H1 (cell line): ENCODE measurements around the gene ZDHHC1. TPM values are rescaled to one million over a fixed set of nuclear protein-coding genes. Genes with fewer than 3 reads are reported as not detected.

Experiments
- CTCF ChIA-PET: fragments of 300-600 bp; sonication (Branson Sonifier 250); formaldehyde crosslinking; loops from one replicate; lab custom pipeline; 2021; ENCODE audit not compliant: partially characterized antibody; lab: Charles Lee
- POLR2A ChIA-PET: fragments of 300-600 bp; sonication (Branson Sonifier 250); formaldehyde crosslinking; loops from one replicate; lab custom pipeline; 2021; ENCODE audit warnings: inconsistent platforms; ENCODE audit not compliant: partially characterized antibody; lab: Charles Lee
- DNase-seq, 2 experiments: peaks; one replicate each; pipeline versions ENCODE4 v3.0.0 to v3.0.0-alpha.2; 2010 to 2022; ENCODE audit warnings: low spot score in 2 of 2, low read depth in 1 of 2, mixed read lengths in 1 of 2
- FAIRE-seq: peaks from 2 replicates; lab custom pipeline; 2011; peaks lifted over from hg19 to GRCh38; lab: Jason Lieb, UNC
- H2AFZ ChIP-seq: 2 replicates; pipeline ENCODE4 v1.8.1; 2012; ENCODE audit warnings: low read length, inconsistent platforms
- H2AK5ac ChIP-seq: 2 replicates; pipeline ENCODE4 v1.6.1; 2013; ENCODE audit warnings: low read depth, low read length
- H2BK120ac ChIP-seq: replicated peaks from 2 replicates; pipeline ENCODE3; 2013; ENCODE audit warnings: low read depth, low read length, inconsistent platforms
- H2BK12ac ChIP-seq: 2 replicates; pipeline ENCODE4 v1.6.1; 2013; ENCODE audit warnings: low read depth, low read length
- H2BK15ac ChIP-seq: 2 replicates; pipeline ENCODE4 v1.6.1; 2013; ENCODE audit warnings: low read length
- H2BK20ac ChIP-seq: 2 replicates; pipeline ENCODE4 v1.6.1; 2013; ENCODE audit warnings: low read length
- H2BK5ac ChIP-seq: 2 replicates; pipeline ENCODE4 v1.6.1; 2013; ENCODE audit warnings: low read depth, low read length
- H3K14ac ChIP-seq: 2 replicates; pipeline ENCODE4 v1.6.1; 2013; ENCODE audit warnings: inconsistent platforms; ENCODE audit not compliant: insufficient read length
- H3K18ac ChIP-seq: 2 replicates; pipeline ENCODE4 v1.6.1; 2013; ENCODE audit warnings: low read length; ENCODE audit errors: extremely low read depth
- H3K23ac ChIP-seq: 2 replicates; pipeline ENCODE4 v1.6.1; 2013; ENCODE audit warnings: inconsistent platforms; ENCODE audit not compliant: insufficient read length
- H3K23me2 ChIP-seq: 2 replicates; pipeline ENCODE4 v1.6.1; 2013; ENCODE audit warnings: low read depth, low read length
- H3K27ac ChIP-seq: 2 replicates; pipeline ENCODE4 v1.6.1; 2011; ENCODE audit warnings: low read depth, low read length, inconsistent platforms
- H3K27me3 ChIP-seq, 4 experiments: replicated peaks in 1 of 4; 1 replicate in 1 of 4; 2 replicates in 3 of 4; pipeline versions ENCODE4 v1.6.1 to v1.8.1; 2011 to 2013; ENCODE audit warnings: low read length in 3 of 4, mild to moderate bottlenecking in 3 of 4, inconsistent platforms in 2 of 4, mixed read lengths in 2 of 4, moderate library complexity in 1 of 4; ENCODE audit not compliant: control insufficient read depth in 3 of 4, insufficient read depth in 3 of 4; ENCODE audit errors: extremely low read depth in 1 of 4
- H3K36me3 ChIP-seq, 4 experiments: 2 replicates each; pipeline versions ENCODE4 v1.6.1 to v1.8.1; 2011 to 2013; ENCODE audit warnings: mild to moderate bottlenecking in 4 of 4, low read length in 3 of 4, moderate library complexity in 2 of 4, control low read depth in 1 of 4, inconsistent platforms in 1 of 4; ENCODE audit not compliant: insufficient read depth in 4 of 4, control insufficient read depth in 2 of 4
- H3K4ac ChIP-seq: replicated peaks from 2 replicates; pipeline ENCODE3; 2013; ENCODE audit warnings: low read length, low read depth, mixed read lengths, inconsistent platforms; ENCODE audit not compliant: insufficient read length
- H3K4me1 ChIP-seq, 4 experiments: replicated peaks in 1 of 4; 1 replicate in 1 of 4; 2 replicates in 3 of 4; pipeline versions ENCODE4 v1.6.1 to v1.8.1; 2011 to 2013; ENCODE audit warnings: low read length in 3 of 4, inconsistent platforms in 2 of 4, mixed read lengths in 1 of 4; ENCODE audit not compliant: insufficient read depth in 4 of 4, control insufficient read depth in 3 of 4
- H3K4me2 ChIP-seq, 2 experiments: 2 replicates each; pipeline versions ENCODE4 v1.6.1 to v1.8.1; 2011 to 2013; ENCODE audit warnings: low read depth in 2 of 2, low read length in 2 of 2, control low read depth in 1 of 2, inconsistent platforms in 1 of 2, mild to moderate bottlenecking in 1 of 2; ENCODE audit not compliant: insufficient read depth in 1 of 2
- H3K4me3 ChIP-seq, 4 experiments: fragments of 200-600, 300-600 bp in 1 of 4; sonication (generic), shearing (Covaris generic), sonication (Bioruptor Twin) in 1 of 4; 2 replicates each; pipeline versions ENCODE4 v1.5.1 to v1.8.1; 2011 to 2016; ENCODE audit warnings: low read length in 4 of 4, low read depth in 3 of 4, control low read depth in 2 of 4, inconsistent platforms in 2 of 4, mild to moderate bottlenecking in 2 of 4, mixed read lengths in 1 of 4, moderate library complexity in 1 of 4; ENCODE audit not compliant: insufficient read depth in 2 of 4; ENCODE audit errors: extremely low read depth in 1 of 4
- H3K56ac ChIP-seq: replicated peaks from 2 replicates; pipeline ENCODE3; 2013; ENCODE audit warnings: low read depth, mild to moderate bottlenecking, mixed read lengths, low read length, inconsistent platforms; ENCODE audit not compliant: insufficient read length
- H3K79me1 ChIP-seq: 2 replicates; pipeline ENCODE4 v1.6.1; 2013; ENCODE audit warnings: low read depth, low read length, control low read depth
- H3K79me2 ChIP-seq, 2 experiments: 2 replicates each; pipeline versions ENCODE4 v1.6.1 to v1.8.1; 2012 to 2013; ENCODE audit warnings: low read length in 2 of 2, mild to moderate bottlenecking in 2 of 2, inconsistent platforms in 1 of 2; ENCODE audit not compliant: insufficient read depth in 2 of 2, control insufficient read depth in 1 of 2
- H3K9ac ChIP-seq, 4 experiments: replicated peaks in 1 of 4; 1 replicate in 1 of 4; 2 replicates in 3 of 4; pipeline versions ENCODE4 v1.6.1 to v1.8.1; 2011 to 2013; ENCODE audit warnings: low read depth in 3 of 4, low read length in 3 of 4, control low read depth in 2 of 4, mild to moderate bottlenecking in 2 of 4, moderate library complexity in 2 of 4, inconsistent platforms in 1 of 4; ENCODE audit errors: extremely low read depth in 1 of 4
- H3K9me3 ChIP-seq, 2 experiments: 2 replicates each; pipeline versions ENCODE4 v1.6.1 to v1.8.1; 2012 to 2013; ENCODE audit warnings: mild to moderate bottlenecking in 2 of 2, moderate library complexity in 2 of 2, control low read depth in 1 of 2, inconsistent platforms in 1 of 2, low read depth in 1 of 2, low read length in 1 of 2, mixed read lengths in 1 of 2; ENCODE audit not compliant: insufficient read depth in 2 of 2
- H4K20me1 ChIP-seq, 2 experiments: replicated peaks in 1 of 2; 2 replicates each; pipeline versions ENCODE3 to v1.8.1; 2011 to 2013; ENCODE audit warnings: inconsistent platforms in 2 of 2, low read length in 2 of 2, mild to moderate bottlenecking in 1 of 2; ENCODE audit not compliant: insufficient read depth in 2 of 2, control insufficient read depth in 1 of 2
- H4K5ac ChIP-seq: 2 replicates; pipeline ENCODE4 v1.6.1; 2013; ENCODE audit warnings: low read length, low read depth, mixed read lengths, inconsistent platforms; ENCODE audit not compliant: insufficient read length
- H4K8ac ChIP-seq: 2 replicates; pipeline ENCODE4 v1.8.0; 2013; ENCODE audit warnings: mild to moderate bottlenecking, moderate library complexity, low read length, inconsistent platforms; ENCODE audit not compliant: insufficient read depth; ENCODE audit errors: extremely low read depth
- H4K91ac ChIP-seq: replicated peaks from 2 replicates; pipeline ENCODE3; 2013; ENCODE audit warnings: low read length, mixed read lengths, inconsistent platforms; ENCODE audit not compliant: insufficient read length
- BACH1 ChIP-seq: IDR thresholded peaks from 2 replicates; pipeline ENCODE4 v1.6.1; 2012; ENCODE audit warnings: low read length, improper control_type of control experiment
- EP300 ChIP-seq, 2 experiments: IDR thresholded peaks; 1 replicate in 1 of 2; 2 replicates in 1 of 2; pipeline ENCODE4 v1.6.1; 2011 to 2012; ENCODE audit warnings: low read depth in 2 of 2, low read length in 2 of 2, mild to moderate bottlenecking in 2 of 2, borderline replicate concordance in 1 of 2, inconsistent platforms in 1 of 2, moderate library complexity in 1 of 2
- FOSL1 ChIP-seq: IDR thresholded peaks from 2 replicates; pipeline ENCODE4 v1.6.1; 2011; ENCODE audit warnings: mild to moderate bottlenecking, low read depth, low read length, moderate library complexity; ENCODE audit not compliant: insufficient read depth
- GTF2F1 ChIP-seq: IDR thresholded peaks from 2 replicates; pipeline ENCODE4 v1.6.1; 2012; ENCODE audit warnings: low read depth, low read length, improper control_type of control experiment, borderline replicate concordance
- KDM4A ChIP-seq: IDR thresholded peaks from one replicate; pipeline ENCODE4 v1.7.1; 2012; ENCODE audit warnings: low read depth, mild to moderate bottlenecking, moderate library complexity, low read length, inconsistent platforms; ENCODE audit not compliant: severe bottlenecking
- MAFK ChIP-seq: IDR thresholded peaks from 2 replicates; pipeline ENCODE4 v1.6.1; 2012; ENCODE audit warnings: low read depth, mild to moderate bottlenecking, improper control_type of control experiment, low read length
- SP1 ChIP-seq: IDR thresholded peaks from 2 replicates; pipeline ENCODE4 v1.6.1; 2011; ENCODE audit warnings: low read depth, low read length
- ZNF274 ChIP-seq: IDR thresholded peaks from 2 replicates; pipeline ENCODE4 v1.7.0; 2012; ENCODE audit warnings: low read length, borderline replicate concordance; ENCODE audit errors: extremely low read depth
- WGBS, 2 experiments: shearing (Covaris generic) in 1 of 2; methylation state at CpG; one replicate each; pipeline versions ENCODE4 v1.1.6 to v1.1.7; 2013 to 2015; ENCODE audit warnings: low lambda C conversion rate in 2 of 2, mixed read lengths in 2 of 2, inconsistent platforms in 1 of 2, low coverage in 1 of 2, missing lambda C conversion rate in 1 of 2; ENCODE audit not compliant: insufficient replicate concordance in 2 of 2, insufficient coverage in 1 of 2, insufficient read length in 1 of 2; ENCODE audit errors: extremely low coverage in 1 of 2, missing lambda C conversion rate in 1 of 2; 5-methylcytosine and 5-hydroxymethylcytosine counted together
- polyA plus RNA-seq, 7 experiments: library from polyadenylated mRNA; depleted of rRNA in 3 of 7; stranded (reverse) in 5 of 7; unstranded in 2 of 7; fragments of >200 nt in 5 of 7; fragments of 200-250 nt in 2 of 7; gene quantifications; 1 replicate in 5 of 7; 2 replicates in 1 of 7; 4 replicates in 1 of 7; pipeline versions ENCODE4 v1.2.1 to v1.2.3, GENCODE V29; 2011 to 2013; ENCODE audit warnings: missing spikeins in 2 of 7, mixed read lengths in 2 of 7
- total RNA-seq: library from RNA; stranded (reverse); fragmentation: NEBNext Ultra II Directional; extraction: Animal tissue kit (Norgen Biotek cat#: 25700); gene quantifications from 2 replicates; pipeline ENCODE4 v1.2.1, GENCODE V29; 2021

The ZDHHC1 gene
- total and polyA plus RNA-seq, 2 of the 8 experiments (the other 6 are each of a cell fraction or from before 2014, with no cell fraction given) = 3.1 to 4.9 TPM

DNA sequence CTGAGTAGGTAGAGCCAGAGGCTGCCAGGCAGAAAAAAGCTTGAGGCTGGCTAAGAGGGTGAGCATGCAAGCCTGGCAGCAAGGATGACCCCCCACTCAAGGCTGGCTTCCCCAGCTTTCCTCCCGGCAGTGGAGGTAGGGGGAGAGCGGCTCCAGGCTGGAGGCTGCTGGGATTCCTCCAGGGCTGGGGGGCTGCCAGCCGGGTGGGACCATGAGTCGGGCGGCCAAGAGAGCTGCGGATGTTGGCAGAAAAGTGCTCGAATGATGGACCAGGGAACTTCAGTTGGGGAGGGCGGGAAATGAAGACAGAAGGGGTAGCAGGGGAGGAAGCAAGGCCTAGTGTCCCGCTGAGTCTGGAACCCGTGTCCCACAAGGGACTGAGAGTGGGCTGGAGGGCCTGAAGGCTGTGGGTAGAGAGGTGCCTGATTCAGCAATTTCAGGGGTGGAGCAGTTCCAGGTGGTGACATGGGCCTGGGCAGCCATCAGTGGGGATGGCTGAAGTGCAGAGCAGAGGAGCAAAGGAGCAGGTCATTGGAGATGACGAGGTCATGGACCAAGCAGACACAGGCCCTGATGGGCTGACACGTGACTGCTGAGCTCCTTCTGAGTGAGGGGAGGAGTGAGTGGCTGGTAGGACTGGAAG, 34.9 kb upstream of the ZDHHC1 start:
- Histone ChIP-seq H3K4me2 (no peak overlapping the region), H3K79me2 (no peaks in the 10 kb centered on the region), H4K8ac (no peak overlapping the region), H3K14ac (no peak overlapping the region), H4K20me1 (peaks cover 2% of the 10 kb centered on the region in 2 experiments), H3K4me1 (no peaks in the 10 kb centered on the region; a peak in 1 of 7 replicates), H2BK12ac (no peak overlapping the region), H3K18ac (no peak overlapping the region), H3K4ac (no peak overlapping the region), H3K23ac (no peak overlapping the region), H3K9me3 (peaks cover 0 to 4% of the 10 kb centered on the region in 2 experiments; a peak in 1 of 4 replicates), H3K56ac (no peak overlapping the region), H2BK5ac (no peak overlapping the region), H2BK15ac (no peak overlapping the region), H2AFZ (no peak overlapping the region), H3K36me3 (peaks cover 0 to 5% (median 0%) of the 10 kb centered on the region in 4 experiments; a peak in 1 of 8 replicates), H3K9ac (no peak overlapping the region), H3K27ac (no peak overlapping the region), H3K23me2 (no peaks in the 10 kb centered on the region), H3K27me3 (no peaks in the 10 kb centered on the region), H2BK120ac (no peak overlapping the region), H4K91ac (no peak overlapping the region), H4K5ac (no peak overlapping the region), H3K79me1 (no peaks in the 10 kb centered on the region; the same call in 1 of the 2 replicates), H2BK20ac (no peak overlapping the region), H2AK5ac (no peak overlapping the region), H3K4me3 (no peak overlapping the region)
- TF ChIP-seq MAFK = no peak
- no peak for TF ChIP-seq BACH1
- TF ChIP-seq KDM4A = no peak
- TF ChIP-seq EP300 (IDR thresholded peaks at IDR 0.05; ENCODE audit: borderline replicate concordance in 1 of 2, low read depth in 2 of 2, low read length in 2 of 2) = no peak
- TF ChIP-seq SP1 = no peak
- TF ChIP-seq GTF2F1 = no peak
- TF ChIP-seq ZNF274 = no peak
- no peak for TF ChIP-seq FOSL1
- ChIA-PET CTCF (interaction anchor here (0.6 to 28.6 kb wide), 10 partner anchors 4 to 368 kb away, joined by 3 to 683 read pairs (median 4); partner anchors contain the start of genes ATP6V0D1 and HSD11B2), POLR2A (interaction anchor here (0.8 to 1.6 kb wide), 2 partner anchors 24 to 30 kb away, joined by 3 read pairs; partner anchors contain the start of gene ATP6V0D1)
- WGBS, 2 experiments = 88% methylated on average over 9 of the region's 12 CpGs; no CpG with 5 or more reads in 1 of the 2 experiments
- FAIRE-seq (no peak), DNase-seq (no peak)
